Ovary (tissue), 9 donors: ENCODE data around the gene KSR1. TPM values are rescaled to one million over a fixed set of nuclear protein-coding genes. Genes with fewer than 3 reads are reported as not detected.

Source experiments
- DNase-seq, 5 donors: peaks; one replicate each; pipeline ENCODE4 v3.0.0-alpha.2; 2019 to 2020
- H3K27ac ChIP-seq, 2 donors: fragments of 200-600 bp; one replicate each; pipeline versions ENCODE4 v1.5.1 to v1.8.0; 2019 to 2022
- H3K27me3 ChIP-seq: fragments of 200-600 bp; one replicate; pipeline ENCODE4 v1.8.0; 2022
- H3K36me3 ChIP-seq: fragments of 200-600 bp; sonication (generic); one replicate; pipeline ENCODE4 v1.5.1; 2019
- H3K4me1 ChIP-seq: one replicate; pipeline ENCODE4 v1.8.1; 2013; ENCODE audit warnings: mild to moderate bottlenecking, moderate library complexity; ENCODE audit not compliant: insufficient read depth
- H3K4me3 ChIP-seq: fragments of 200-600 bp; sonication (generic); one replicate; pipeline ENCODE4 v1.5.1; 2017
- H3K9me3 ChIP-seq, 2 donors: fragments of 200-600 bp in 1 of 2; sonication (generic) in 1 of 2; one replicate each; pipeline versions ENCODE4 v1.5.1 to v1.8.1; 2013 to 2019; ENCODE audit warnings: mild to moderate bottlenecking in 1 of 2, moderate library complexity in 1 of 2
- CTCF ChIP-seq, 3 donors: fragments of 450-650 bp in 2 of 3; fragments of 200-600 bp in 1 of 3; IDR thresholded peaks; one replicate each; pipeline versions ENCODE4 v1.5.1 to v1.8.0; 2016 to 2022; ENCODE audit warnings: antibody characterized with exemption in 3 of 3, mild to moderate bottlenecking in 1 of 3
- EP300 ChIP-seq: sonication (generic); formaldehyde crosslinking; IDR thresholded peaks from one replicate; pipeline ENCODE4 v1.6.1; 2017; ENCODE audit warnings: antibody characterized with exemption
- POLR2A ChIP-seq: fragments of 450-650 bp; IDR thresholded peaks from one replicate; pipeline ENCODE4 v1.6.1; 2017; ENCODE audit warnings: antibody characterized with exemption, mild to moderate bottlenecking, moderate library complexity
- WGBS, 3 donors: extraction: QIAGEN DNeasy Blood & Tissue Kit in 1 of 3; methylation state at CpG; one replicate each; pipeline versions ENCODE4 v1.1.5 to v1.1.7; 2013 to 2017; 5-methylcytosine and 5-hydroxymethylcytosine counted together
- intact Hi-C, 4 donors: fragments of 100-400 bp; cut with DNase I; formaldehyde crosslinking; loops; one replicate each; pipeline versions ENCODE4 v1.11.0 to v1.15.1; 2022 to 2023
- polyA plus RNA-seq, 2 donors: library from polyadenylated mRNA; stranded (reverse); fragments of 200-250 nt in 1 of 2; fragments of 350-450 nt in 1 of 2; fragmentation: Illumina TruSeq in 1 of 2; extraction: RNeasy Lipid Tissue Mini Kit (QIAGEN cat#74804) in 1 of 2; gene quantifications; one replicate each; pipeline ENCODE4 v1.2.3, GENCODE V29; 2013 to 2014
- total RNA-seq, 7 donors: library from RNA; depleted of rRNA in 2 of 7; stranded (reverse); fragments of >200 nt in 2 of 7; fragmentation: NEBNext Ultra II Directional in 3 of 7; extraction: Animal tissue kit (Norgen Biotek cat#: 25700) in 3 of 7; gene quantifications; one replicate each; pipeline versions ENCODE4 v1.1.0 to v1.2.4, GENCODE V29; 2016 to 2023
- donor health status: DM: no; HTN: no; CAD: no; lungs with moderate emphysema.
- donor health status: DM: no; HTN: no; CAD: no.
- donor health status: Bipolar disorder and iron deficiency.
- donor health status: DM: yes; HTN: yes; CAD: no.
- donor health status: DM: no; HTN: no; CAD: no.
- donor health status: DM: yes; HTN: yes; CAD: no.

Gene KSR1
- total and polyA plus RNA-seq, 9 donors: 27.7 to 84.8 (median 39.5) TPM

DNA sequence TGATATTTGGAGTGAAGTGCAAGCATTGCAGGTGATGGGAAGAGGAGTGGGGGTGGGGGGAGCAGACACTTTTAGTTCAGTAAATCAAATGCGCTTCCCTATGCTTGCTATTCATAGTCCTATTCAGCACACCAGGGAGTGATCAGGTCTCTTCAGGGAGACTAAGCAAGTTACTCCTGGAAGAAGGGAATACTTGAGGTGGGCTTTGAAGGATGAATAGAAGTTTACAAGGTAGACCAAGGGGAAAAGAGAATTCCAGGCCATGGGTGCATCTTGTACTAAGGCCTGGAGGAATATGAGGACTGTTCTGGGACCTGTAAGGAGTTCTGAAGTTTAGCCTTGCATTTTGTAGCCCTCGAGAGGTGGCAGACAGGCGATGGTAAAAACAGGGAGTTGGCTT is 134.6 kb downstream of the KSR1 start:
- no peak overlapping the region for H3K27ac ChIP-seq
- intact Hi-C loops: no loop called here
- TF ChIP-seq POLR2A (no peak), CTCF (IDR thresholded peaks at IDR 0.05) (no peak), EP300 (no peak)
- no peaks in the 10 kb centered on the region for H3K9me3 ChIP-seq
- 96 to 97% (median 96%) methylated on average over 3 of the region's 3 CpGs for WGBS, 3 donors
- H3K4me3 ChIP-seq: no peak overlapping the region
- H3K27me3 ChIP-seq: no peaks in the 10 kb centered on the region
- DNase-seq: no peak
- H3K4me1 ChIP-seq: peaks cover 1% of the 10 kb centered on the region
- H3K36me3 ChIP-seq: no peaks in the 10 kb centered on the region

DNA sequence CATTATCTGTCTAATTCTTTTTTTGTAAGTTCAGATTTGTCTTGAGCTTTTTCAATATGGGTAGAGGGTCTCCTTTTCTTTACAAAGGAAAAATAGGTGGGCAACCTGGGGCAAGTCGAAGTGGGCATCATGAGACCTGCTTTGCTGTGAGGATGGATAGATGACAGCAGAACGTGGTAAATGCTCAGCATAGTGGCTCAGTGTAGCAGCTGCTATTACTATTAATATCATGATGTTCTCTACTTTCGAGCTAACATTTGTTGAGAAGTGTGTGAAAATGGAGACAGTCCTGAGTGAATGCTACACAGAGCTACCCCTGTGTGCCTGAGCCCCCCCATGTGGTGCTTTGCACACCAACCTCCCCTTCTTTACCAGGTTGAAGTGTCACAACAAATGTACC is 135.7 kb downstream of the KSR1 start:
- Histone ChIP-seq H3K4me1 (peaks cover 1% of the 10 kb centered on the region), H3K27ac (no peak overlapping the region), H3K27me3 (no peaks in the 10 kb centered on the region), H3K9me3 (no peaks in the 10 kb centered on the region), H3K4me3 (no peak overlapping the region), H3K36me3 (no peaks in the 10 kb centered on the region)
- 87 to 94% (median 88%) methylated on average over 3 of the region's 3 CpGs for WGBS, 3 donors
- TF ChIP-seq CTCF (IDR thresholded peaks at IDR 0.05) (no peak), POLR2A (no peak), EP300 (no peak)
- intact Hi-C loops: no loop called here
- no peak for DNase-seq

DNA sequence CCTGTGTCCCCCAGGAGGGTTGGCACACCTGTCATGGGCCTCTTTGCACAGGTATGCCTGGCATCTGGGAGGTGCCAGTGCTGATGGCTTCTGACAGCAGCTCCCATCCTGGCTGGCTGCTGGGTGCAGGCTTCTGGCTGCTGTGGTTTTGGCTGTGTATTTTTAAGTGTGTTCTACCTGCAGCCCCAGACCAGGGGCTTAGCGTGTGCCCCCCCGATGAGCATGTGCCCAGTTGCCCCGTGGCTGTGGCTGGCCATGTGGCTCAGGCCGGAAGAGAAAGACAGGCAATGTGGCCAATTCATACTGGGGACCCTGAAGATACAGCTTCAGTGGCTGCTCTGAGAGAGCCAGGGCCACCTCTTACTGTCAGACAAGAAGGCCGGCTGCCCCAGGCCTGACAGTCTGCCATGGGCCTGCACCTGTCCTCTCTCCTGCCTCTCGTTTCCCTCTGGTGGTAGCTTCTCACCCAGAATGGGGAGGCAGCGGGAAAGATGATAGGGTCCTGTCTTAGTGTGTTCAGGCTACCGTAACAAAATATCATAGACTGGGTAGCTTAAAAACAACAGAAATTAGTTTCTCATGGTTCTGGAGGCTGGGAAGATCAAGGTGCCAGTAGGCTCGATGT is 137.1 kb downstream of the KSR1 start:
- Histone ChIP-seq H3K9me3 (no peaks in the 10 kb centered on the region), H3K4me3 (no peak overlapping the region), H3K4me1 (peaks cover 1% of the 10 kb centered on the region), H3K36me3 (no peaks in the 10 kb centered on the region), H3K27me3 (no peaks in the 10 kb centered on the region), H3K27ac (no peak overlapping the region)
- no peak for DNase-seq
- intact Hi-C loops: no loop called here
- TF ChIP-seq POLR2A: no peak
- no peak for TF ChIP-seq CTCF (IDR thresholded peaks at IDR 0.05)
- no peak for TF ChIP-seq EP300
- WGBS, 3 donors: 90 to 94% (median 91%) methylated on average over 9 of the region's 9 CpGs

GRCh38 chr17:27593857-27594255 is 137.6 kb downstream of the KSR1 start:
- intact Hi-C loops: no loop called here
- H3K9me3 ChIP-seq: no peaks in the 10 kb centered on the region
- H3K4me3 ChIP-seq: no peak overlapping the region
- no peak for DNase-seq
- peaks cover 1% of the 10 kb centered on the region for H3K4me1 ChIP-seq
- no peak for TF ChIP-seq POLR2A
- TF ChIP-seq EP300: no peak
- TF ChIP-seq CTCF (IDR thresholded peaks at IDR 0.05): no peak
- WGBS, 3 donors: 90 to 95% (median 94%) methylated on average over 3 of the region's 3 CpGs
- no peaks in the 10 kb centered on the region for H3K27me3 ChIP-seq
- H3K36me3 ChIP-seq: no peaks in the 10 kb centered on the region
- no peak overlapping the region for H3K27ac ChIP-seq
